ENCODE data around the gene EYA2.
A peak's percentile ranks its signal among the peaks of the same experiment; 100 is the strongest.

DNA sequence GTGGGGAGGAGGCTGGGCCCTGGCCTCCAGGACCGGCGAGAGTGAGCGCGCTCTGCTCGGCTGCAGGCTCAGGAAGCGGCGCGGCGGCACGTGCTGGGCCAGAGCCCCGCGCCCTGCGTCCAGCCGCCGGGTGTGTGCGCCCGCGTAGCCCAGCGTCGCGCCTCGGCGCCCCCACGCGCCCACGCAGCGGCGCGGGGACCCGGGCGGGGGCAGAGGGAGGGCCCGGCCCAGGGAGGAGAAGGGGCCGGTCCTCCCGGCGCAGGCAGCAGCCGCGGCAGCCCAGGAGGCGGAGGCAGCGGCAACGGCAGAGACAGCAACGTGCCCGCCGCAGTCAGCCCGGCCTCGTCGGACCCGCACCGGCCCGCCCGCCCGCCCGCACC, at the start of gene EYA2:
- TF ChIP-seq, protein P1, sequence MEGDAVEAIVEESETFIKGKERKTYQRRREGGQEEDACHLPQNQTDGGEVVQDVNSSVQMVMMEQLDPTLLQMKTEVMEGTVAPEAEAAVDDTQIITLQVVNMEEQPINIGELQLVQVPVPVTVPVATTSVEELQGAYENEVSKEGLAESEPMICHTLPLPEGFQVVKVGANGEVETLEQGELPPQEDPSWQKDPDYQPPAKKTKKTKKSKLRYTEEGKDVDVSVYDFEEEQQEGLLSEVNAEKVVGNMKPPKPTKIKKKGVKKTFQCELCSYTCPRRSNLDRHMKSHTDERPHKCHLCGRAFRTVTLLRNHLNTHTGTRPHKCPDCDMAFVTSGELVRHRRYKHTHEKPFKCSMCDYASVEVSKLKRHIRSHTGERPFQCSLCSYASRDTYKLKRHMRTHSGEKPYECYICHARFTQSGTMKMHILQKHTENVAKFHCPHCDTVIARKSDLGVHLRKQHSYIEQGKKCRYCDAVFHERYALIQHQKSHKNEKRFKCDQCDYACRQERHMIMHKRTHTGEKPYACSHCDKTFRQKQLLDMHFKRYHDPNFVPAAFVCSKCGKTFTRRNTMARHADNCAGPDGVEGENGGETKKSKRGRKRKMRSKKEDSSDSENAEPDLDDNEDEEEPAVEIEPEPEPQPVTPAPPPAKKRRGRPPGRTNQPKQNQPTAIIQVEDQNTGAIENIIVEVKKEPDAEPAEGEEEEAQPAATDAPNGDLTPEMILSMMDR (IDR thresholded peaks at IDR 0.05), result no peak
- peak in 1 of 2 donors; percentile 11 for TF ChIP-seq POLR2A (IDR thresholded peaks at IDR 0.05)
